ENCODE measurements around the gene SPATA24.
A peak's percentile ranks its signal among the peaks of the same experiment; 100 is the strongest.
"Not testable (repeated sequence)": the region's sequence is repeated elsewhere in the genome, so short reads cannot be mapped to it uniquely, and the experiment has no call there.

The SPATA24 gene

GRCh38 chr5:139394654-139395566 is 9.0 kb downstream of the SPATA24 start, which contains the start of gene PROB1:
PROB1 (minus strand) TSS chr5:139395104; CDS start chr5:139395081, 23 bp downstream.
- DNase-seq (ENCODE audit: low read depth): no peak

DNA sequence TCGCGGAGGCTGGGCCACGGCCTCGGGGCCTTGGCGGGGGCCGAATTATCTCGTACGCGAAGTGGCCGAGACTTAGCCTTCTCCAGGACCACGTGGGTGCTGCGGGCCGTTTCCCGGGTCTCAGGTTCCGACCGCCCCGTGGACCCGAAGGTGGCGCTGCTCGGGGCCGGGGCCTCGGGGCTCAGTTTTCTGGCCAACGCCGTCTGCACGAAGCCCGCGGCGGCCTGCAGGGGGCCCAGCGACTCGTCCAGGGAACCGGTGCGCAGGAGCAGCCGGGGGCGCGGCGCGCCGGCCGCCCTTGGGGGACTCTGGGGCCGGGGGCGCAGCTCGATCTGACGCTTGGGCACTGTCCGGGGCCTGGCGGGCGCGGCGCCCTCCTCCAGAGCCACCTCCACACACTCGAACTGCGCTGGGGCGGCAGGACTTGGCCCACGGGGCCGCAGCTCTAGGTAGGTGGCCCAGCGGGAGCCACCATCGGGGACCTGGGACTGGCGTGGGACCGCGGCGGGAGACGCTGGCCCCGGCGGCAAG is 9.7 kb downstream of the SPATA24 start:
- DNase-seq (ENCODE audit: low read depth): peak; percentile 64

GRCh38 chr5:139393497-139394122 is 10.3 kb downstream of the SPATA24 start:
- DNase-seq (ENCODE audit: low read depth): no peak

DNA sequence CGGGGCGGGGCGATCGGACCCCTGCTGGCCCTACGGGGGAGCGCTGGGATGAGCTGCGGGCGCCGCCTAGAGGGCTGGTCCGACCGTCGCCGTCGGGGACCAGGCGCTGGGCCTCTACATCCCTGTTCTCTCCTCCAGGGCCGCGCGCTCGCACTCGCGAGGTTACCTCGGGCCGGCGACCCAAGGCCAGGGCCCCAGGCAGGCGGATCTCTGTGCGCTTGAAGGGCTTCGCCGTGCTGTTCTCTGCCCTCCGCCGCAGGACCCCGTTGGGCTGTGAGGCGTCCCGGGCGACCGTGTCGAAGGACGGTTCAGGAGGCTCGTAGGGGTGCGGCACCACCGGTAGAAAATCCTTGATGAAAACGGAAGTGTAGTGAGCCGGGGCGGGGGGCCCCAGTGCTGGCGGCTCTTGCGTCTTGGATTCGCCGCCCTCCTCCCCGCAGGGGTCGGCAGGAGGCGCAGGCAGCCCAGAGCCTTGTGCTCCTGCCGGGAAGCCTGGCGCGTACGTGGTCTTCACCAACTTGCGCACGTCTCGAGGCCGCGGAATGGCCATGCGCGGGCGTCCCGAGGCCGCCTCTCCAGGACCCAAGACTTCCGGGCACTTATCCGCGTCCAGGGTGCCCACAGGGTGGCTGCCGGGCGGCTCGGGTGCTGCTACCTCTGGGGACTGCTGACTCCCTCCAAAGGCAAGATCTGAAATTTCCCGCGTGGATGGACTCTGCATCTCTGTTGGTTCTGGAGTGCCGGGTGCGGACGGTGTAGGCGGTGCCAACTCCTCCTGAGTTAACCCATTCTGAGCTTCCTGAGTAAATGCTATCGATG is 11.0 kb downstream of the SPATA24 start:
- peak; percentile 71 for DNase-seq (ENCODE audit: low read depth)

DNA sequence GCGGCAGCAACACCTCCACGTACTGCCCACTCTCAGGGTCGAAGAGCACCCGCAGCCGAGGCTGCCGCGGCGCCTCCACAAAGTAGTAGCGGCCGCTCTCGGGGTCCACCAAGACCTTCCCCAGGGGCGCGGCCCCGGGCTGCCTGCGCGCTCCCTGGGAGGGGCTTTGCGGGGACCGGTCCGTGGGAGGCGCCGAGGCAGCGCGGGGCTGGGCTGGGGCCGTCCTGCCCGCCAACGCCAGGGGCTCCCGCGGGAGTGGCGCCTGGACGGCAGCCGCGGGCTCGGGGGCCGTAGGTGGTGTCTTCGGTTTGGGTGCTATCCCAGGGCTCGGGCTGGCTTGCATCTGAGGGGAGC is 11.6 kb downstream of the SPATA24 start:
- DNase-seq (ENCODE audit: low read depth): peak; percentile 16

GRCh38 chr5:139391570-139392323 is 12.1 kb downstream of the SPATA24 start:
- no peak for DNase-seq (ENCODE audit: low read depth)

DNA sequence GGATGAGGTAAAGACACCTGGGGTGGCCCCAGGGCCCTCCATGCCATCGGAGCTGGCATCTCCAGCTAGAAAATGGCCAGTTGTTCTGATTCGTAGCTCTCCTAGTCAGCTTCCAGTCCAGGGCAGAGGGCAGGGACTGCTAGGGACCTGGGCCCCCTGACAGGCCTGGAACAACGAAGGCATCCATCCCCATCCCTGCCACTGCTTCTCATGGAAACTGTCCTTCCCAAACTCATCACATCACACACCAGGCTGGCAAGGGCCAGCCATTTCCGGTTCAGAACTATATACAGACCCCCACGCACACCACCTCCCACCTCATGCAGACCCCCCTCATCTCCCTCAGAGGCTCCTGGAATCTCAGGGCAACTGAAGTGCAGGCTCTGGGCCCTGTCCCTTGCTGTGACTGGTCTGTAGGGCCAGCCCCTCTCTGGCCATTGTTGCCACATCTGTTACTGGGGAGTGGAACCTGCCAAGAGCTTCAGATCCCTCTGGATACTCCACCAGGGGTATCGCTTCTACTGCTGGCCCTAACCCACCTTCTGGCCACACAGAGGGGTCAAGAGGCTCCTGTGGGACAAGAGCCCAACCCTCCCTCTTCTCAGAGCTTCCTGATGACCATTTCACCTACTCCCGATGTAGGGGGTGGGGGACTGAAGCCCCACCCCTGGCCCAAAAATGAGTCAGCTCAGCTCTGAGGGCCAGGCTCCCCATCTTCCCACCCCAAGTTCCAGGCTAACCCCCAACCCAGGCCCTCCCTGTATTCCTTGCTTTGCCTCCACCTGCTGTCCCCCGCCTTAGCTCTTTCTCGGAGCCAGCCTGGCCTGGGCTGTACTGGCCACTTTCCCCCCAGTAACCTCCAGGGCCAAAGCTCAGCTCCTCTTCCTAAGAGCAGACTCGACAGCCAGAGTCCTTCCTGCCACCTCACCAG is 13.0 kb downstream of the SPATA24 start:
- DNase-seq (ENCODE audit: low read depth): no peak

GRCh38 chr5:139389701-139390638 is 13.9 kb downstream of the SPATA24 start, which contains the start of gene MZB1:
MZB1 (minus strand) TSS chr5:139389913; CDS start chr5:139389856, 57 bp downstream.
- peak; percentile 29 for DNase-seq (ENCODE audit: low read depth)

- DNase-seq (ENCODE audit: low read depth): no peak
Observed at GRCh38 chr5:139388198-139388821, 15.6 kb downstream of the SPATA24 start.

DNA sequence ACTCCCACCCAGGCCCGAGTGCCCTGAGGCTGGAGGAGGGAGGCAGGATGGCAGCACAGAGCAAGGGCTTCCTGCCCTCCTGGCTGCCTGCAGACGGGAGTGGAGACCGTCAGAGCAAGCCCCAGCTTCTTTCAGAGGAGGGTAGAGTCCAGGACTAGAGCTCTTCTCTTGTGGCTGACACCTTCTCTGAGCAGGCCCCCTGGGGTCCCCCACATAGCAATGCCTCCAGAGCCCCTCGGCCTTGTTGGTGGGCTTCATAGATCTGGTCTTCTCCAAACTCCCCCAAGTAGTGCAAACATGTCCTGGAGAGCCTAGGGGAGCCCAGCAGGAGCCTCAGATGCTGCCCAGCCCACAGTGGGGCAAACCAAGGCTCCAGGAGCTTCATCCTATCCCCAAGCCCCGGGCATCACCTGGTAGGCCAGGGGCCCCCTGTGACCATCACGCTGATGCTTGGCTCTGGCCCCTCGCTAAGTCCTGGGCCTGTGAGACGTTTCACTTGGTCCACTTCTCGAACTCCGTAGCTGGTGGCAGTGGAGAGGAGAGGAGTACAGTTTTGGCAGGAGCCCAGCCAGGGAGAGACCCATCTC is 16.2 kb downstream of the SPATA24 start:
- DNase-seq (ENCODE audit: low read depth): no peak

- not testable (repeated sequence) for DNase-seq (ENCODE audit: low read depth)
Observed at GRCh38 chr5:139386956-139387355, 16.9 kb downstream of the SPATA24 start.

- no peak for DNase-seq (ENCODE audit: low read depth)
Observed at GRCh38 chr5:139386050-139386438, 17.8 kb downstream of the SPATA24 start.

- no peak for DNase-seq (ENCODE audit: low read depth)
Observed at GRCh38 chr5:139385061-139386049, 18.5 kb downstream of the SPATA24 start.

DNA sequence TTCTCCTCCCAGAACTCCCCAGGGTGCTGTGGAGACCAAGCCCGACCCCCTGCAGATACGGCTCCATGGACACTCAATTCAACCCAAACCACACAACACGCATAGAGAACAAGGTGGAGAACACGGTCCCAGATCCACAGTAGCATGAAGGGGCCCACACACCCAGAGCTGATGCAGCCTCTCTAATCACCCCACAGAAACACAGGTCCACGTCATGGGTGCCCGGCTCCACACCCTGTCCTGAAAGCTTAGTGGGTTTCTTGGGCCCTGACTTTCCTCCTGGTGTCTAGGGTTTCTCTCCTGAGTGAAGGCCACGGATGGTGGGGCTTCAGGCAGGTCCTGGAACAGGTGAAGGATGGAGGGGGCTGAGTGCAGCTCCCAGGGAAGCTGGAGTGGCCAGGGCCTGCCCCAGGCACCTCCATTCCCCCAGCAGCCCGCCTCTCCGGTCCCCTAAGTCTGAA is 19.3 kb downstream of the SPATA24 start:
- DNase-seq (ENCODE audit: low read depth): no peak

- no peak for DNase-seq (ENCODE audit: low read depth)
Observed at GRCh38 chr5:139383993-139384590, 19.8 kb downstream of the SPATA24 start.

DNA sequence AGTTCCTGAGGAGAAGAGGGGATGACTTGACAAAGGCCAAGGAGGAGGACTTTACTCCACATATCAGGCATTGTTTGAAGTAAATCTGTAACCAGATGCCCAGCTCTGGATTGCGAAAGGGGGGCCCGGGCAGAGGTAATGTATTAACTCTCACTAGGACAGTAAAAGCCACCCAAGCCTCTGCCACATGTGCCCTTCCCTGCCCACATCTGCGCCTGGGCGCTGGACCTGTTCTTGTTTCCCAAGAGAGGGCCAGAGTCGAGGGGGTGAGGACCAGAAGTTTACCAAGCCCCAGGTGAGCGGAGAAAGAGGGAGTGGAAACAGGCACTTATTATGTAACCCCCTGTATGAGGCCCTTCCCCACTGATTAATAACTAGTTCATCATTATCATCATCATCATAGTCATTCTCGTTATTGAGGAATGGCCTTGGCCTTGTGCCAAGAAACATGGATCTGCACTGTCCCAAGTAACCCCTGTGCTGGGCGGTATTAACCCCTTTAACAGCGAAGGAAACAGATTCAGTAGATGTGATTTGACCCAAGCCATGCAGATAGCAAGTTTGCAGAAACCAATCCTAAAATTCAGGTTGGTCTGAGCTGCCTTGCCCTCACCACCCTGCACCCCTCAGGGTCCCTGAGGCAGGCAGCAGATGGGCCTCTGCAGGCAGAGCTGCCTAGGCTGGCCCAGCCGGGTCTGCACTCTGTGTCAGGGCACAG is 20.5 kb downstream of the SPATA24 start, which contains the start of gene SLC23A1:
Gene SLC23A1 (minus strand): TSS at position 23 of the 718 bp plus-strand sequence. CDS start 44 bp downstream, outside the sequence.
- no peak for DNase-seq (ENCODE audit: low read depth)
